Measurements from ENCODE around the gene PRR22. TPM values are rescaled to one million over a fixed set of nuclear protein-coding genes. Genes with fewer than 3 reads are reported as not detected.

PRR22 gene
- total RNA-seq, 1 experiment from 2014 or later, result 3.1 TPM

GRCh38 chr19:5820785-5821184 is 36.2 kb upstream of the PRR22 start:
- no peak for DNase-seq (ENCODE audit: low read depth, low spot score)
- in situ Hi-C loops (cut with HindIII; ENCODE audit: low pct_unique_long_range_greater_than_20kb, low sequenced_read_pairs), result no loop called here

DNA sequence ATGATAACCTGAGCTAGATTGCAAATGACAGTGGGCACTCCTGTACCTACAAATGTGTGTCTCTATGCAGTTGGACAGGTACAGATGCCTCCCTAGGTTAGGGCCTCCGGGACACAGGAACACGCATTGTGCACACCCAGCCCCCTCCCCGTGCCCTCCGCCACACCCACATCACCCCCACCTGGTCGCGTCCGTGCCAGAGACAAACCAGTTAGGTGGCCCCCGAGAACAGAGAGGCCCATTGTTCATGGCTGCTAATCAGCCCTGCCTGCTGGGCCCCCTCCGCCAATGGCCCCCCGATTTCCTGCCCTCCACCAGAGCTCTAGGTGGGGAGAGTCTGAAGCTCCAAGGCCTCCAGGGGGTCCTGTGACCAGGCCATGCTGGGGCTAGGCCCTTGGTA is 34.0 kb upstream of the PRR22 start:
- DNase-seq (ENCODE audit: low read depth, low spot score), result no peak
- in situ Hi-C loops (cut with HindIII; ENCODE audit: low pct_unique_long_range_greater_than_20kb, low sequenced_read_pairs), result no loop called here

DNA sequence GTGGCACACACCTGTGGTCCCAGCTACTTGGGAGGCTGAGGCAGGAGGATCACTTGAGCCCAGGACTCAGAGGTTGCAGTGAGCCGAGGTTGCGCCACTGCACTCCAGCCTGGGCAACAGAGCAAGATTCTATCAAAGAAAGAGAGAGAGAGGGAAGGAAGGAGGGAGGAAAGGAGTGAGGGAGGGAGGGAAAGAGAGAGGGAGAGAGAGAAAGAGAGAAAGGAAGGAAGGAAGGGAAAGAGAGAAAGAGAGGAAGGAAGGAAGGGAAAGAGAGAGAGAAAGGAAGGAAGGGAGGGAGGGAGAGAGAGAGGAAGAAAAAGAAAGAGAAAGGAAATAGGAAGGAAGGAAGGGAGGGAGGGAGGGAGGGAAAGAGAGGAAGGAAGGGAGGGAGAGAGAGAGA is 32.7 kb upstream of the PRR22 start:
- DNase-seq (ENCODE audit: low read depth, low spot score), result no peak
- in situ Hi-C loops (cut with HindIII; ENCODE audit: low pct_unique_long_range_greater_than_20kb, low sequenced_read_pairs), result no loop called here

GRCh38 chr19:5814852-5815246 is 30.3 kb upstream of the PRR22 start:
- DNase-seq (ENCODE audit: low read depth, low spot score), result no peak
- in situ Hi-C loops (cut with HindIII; ENCODE audit: low pct_unique_long_range_greater_than_20kb, low sequenced_read_pairs), result no loop called here

- DNase-seq (ENCODE audit: low read depth, low spot score), result no peak
- in situ Hi-C loops (cut with HindIII; ENCODE audit: low pct_unique_long_range_greater_than_20kb, low sequenced_read_pairs), result no loop called here
Measured at GRCh38 chr19:5814123-5814851, 29.7 kb upstream of the PRR22 start.

DNA sequence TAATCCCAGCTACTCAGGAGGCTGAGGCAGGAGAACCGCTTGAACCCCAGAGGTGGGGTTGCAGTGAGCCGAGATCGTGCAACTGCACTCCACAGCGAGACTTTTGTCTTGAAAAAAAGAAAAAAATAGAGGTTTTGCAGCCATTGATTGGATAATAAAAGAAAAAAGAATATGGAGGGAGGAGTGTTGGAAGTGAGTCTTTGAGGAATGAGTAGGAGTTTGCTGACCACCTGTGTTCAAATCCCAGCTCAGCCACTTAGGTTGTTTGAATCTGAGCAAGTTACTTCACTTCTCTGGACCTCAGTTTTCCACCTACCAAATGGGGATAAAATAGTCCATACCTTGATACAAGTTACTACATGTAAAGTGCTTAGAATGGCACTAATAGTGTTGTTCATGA is 26.6 kb upstream of the PRR22 start:
- DNase-seq (ENCODE audit: low read depth, low spot score), result no peak
- in situ Hi-C loops (cut with HindIII; ENCODE audit: low pct_unique_long_range_greater_than_20kb, low sequenced_read_pairs), result no loop called here

DNA sequence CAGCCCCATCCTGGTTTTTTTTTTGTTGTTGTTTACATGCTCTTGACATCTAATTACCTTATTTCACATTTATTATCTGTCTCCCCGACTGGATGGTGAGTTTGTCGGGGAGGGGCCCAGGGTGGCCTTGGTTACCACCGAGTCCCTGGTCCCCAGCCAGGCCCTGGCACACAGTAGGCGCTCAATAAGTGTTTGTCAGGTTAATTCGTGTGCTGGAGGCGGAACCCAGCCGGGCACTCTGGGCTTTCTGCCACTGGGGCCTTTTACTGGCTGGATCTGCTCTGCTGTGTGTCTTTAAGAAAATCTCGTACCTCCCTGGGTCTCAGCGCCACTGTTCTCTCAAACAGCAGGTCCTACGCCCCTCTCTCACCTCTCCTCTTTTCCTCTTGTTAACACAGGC is 24.9 kb upstream of the PRR22 start:
- in situ Hi-C loops (cut with HindIII; ENCODE audit: low pct_unique_long_range_greater_than_20kb, low sequenced_read_pairs), result no loop called here
- DNase-seq (ENCODE audit: low read depth, low spot score), result no peak

GRCh38 chr19:5809053-5809452 is 24.5 kb upstream of the PRR22 start:
- DNase-seq (ENCODE audit: low read depth, low spot score), result no peak
- in situ Hi-C loops (cut with HindIII; ENCODE audit: low pct_unique_long_range_greater_than_20kb, low sequenced_read_pairs), result no loop called here

- DNase-seq (ENCODE audit: low read depth, low spot score), result no peak
- in situ Hi-C loops (cut with HindIII; ENCODE audit: low pct_unique_long_range_greater_than_20kb, low sequenced_read_pairs), result no loop called here
Measured at GRCh38 chr19:5808120-5808816, 23.7 kb upstream of the PRR22 start.

DNA sequence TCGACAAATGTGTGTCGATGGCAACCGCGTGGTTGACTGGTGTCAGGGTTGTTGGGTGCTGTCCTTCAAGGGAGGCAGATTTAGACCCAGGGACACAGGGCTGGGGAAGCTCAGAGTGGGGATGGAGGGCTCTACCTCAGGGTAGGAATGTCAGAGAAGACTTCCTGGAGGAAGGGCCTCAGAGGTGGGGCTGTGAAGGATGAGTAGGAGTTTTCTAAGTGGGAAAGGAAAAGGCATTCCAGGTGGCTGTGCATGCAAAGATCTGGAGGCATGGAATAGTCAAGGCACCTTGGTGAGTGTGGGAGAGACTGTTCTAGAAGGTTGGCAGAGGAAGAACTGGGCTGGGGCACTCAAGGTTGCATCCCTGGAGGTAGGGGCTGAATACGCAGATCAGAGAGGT is 22.4 kb upstream of the PRR22 start:
- in situ Hi-C loops (cut with HindIII; ENCODE audit: low pct_unique_long_range_greater_than_20kb, low sequenced_read_pairs), result no loop called here

DNA sequence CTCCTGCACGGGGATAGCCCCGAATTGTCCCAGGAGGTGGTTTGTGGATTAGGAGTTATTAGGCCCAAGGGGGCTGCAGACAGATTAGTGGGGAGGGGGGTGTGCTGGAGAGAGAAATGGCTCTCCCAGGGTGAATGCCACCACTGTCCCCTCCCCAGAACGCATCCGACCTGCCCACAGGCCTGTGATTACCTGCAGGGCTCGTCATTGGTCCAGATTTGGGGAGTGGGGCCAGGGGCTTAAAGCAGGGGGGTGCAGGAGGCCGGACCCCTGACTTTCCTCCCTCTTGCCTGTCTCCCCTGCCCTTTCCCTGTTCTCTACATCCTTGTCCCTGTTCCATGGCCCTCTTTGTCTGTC is 21.6 kb upstream of the PRR22 start:
- DNase-seq (ENCODE audit: low read depth, low spot score), result no peak
- in situ Hi-C loops (cut with HindIII; ENCODE audit: low pct_unique_long_range_greater_than_20kb, low sequenced_read_pairs), result no loop called here

More for the DNA sequence above, 22.4 kb upstream of the PRR22 start:
- no peak for DNase-seq (ENCODE audit: low read depth, low spot score)

DNA sequence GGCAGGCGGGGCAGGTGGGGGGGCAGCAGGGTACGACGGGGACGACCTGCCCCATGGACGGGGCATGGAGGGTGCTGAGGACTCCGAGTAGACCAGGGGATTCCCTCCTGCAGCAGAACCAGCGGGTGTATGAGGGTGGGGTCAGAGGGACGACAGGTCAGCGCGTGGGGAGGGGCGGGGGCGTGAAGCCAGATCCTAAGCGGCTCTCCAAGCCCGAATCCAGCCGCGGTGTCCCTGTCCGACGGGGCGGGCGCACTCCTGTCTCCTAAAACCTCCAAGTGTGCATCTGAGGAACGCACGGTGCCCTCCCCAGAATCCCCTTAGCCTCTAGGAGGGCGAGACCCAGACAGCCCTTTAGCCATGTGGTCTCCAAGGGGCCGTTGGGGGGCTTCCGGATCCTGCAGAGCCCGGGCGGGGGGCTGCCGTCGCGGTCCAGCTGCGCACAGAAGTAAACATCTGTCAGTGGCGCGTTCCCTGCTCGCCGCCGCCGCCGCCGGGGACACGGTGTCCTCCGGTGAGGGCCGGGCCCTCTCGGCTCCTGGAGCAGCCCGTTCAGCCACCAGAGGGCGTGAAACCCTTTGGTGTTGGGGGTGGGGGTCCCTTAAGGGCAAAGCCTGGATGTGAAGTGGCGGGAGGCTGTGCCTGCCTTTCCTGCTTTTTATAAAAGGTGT is 21.1 kb upstream of the PRR22 start:
- in situ Hi-C loops (cut with HindIII; ENCODE audit: low pct_unique_long_range_greater_than_20kb, low sequenced_read_pairs), result no loop called here

DNA sequence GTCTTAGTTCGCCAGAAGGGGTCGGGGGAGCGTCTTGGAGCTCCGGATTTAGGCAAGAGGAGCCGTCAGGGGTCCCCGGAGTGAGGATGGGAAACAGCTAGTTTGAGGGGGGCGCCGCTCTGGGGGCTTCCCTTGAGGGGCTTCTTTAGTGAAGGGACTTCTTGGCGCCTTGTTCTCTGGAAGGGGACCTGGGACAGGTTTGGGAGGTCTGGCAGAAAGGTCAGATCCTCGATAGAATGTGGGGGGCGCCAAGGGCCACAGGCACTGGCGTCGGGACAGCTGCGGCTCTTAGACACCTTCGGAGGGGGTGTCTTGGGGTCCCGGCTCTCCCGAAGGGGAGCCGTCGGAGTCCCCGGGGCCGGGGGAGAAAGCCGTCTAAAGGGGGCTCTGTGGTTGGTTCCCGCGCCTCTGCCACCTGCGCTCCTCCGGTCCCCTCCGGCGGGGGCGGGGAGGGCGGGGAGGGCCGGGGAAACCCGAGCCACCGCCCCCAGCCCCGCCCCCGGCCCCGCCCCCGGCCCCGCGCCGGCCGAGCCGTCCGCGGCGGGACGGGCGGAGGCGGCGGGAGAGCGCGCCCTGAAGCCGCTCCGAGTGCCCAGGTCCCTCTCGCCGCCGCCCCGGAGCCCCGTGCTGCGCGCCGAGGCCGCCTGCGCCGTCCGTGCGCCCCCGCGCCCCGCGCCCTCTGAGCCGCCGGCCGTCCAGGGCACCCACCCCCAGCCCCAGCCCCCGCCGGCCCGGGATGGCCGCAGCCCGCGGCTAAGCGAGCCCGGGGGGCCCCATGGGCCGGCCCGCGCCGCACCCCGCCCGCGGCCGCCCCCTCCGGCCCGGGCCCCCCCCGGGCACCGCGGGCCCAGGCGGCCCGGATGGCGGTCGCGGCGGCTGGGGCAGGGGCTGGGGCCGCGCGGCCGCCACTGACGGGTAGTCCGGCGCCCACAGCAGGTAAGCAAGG is 20.2 kb upstream of the PRR22 start, which contains the start of gene NRTN:
TSS of gene NRTN (plus strand) at position 552 of the 946 bp plus-strand sequence. CDS start 19,099 bp downstream, outside the sequence.
- DNase-seq (ENCODE audit: low read depth, low spot score), result peak; percentile 29
- in situ Hi-C loops (cut with HindIII; ENCODE audit: low pct_unique_long_range_greater_than_20kb, low sequenced_read_pairs), result no loop called here

More for the DNA sequence above, 21.1 kb upstream of the PRR22 start:
- DNase-seq (ENCODE audit: low read depth, low spot score), result peak; percentile 63

DNA sequence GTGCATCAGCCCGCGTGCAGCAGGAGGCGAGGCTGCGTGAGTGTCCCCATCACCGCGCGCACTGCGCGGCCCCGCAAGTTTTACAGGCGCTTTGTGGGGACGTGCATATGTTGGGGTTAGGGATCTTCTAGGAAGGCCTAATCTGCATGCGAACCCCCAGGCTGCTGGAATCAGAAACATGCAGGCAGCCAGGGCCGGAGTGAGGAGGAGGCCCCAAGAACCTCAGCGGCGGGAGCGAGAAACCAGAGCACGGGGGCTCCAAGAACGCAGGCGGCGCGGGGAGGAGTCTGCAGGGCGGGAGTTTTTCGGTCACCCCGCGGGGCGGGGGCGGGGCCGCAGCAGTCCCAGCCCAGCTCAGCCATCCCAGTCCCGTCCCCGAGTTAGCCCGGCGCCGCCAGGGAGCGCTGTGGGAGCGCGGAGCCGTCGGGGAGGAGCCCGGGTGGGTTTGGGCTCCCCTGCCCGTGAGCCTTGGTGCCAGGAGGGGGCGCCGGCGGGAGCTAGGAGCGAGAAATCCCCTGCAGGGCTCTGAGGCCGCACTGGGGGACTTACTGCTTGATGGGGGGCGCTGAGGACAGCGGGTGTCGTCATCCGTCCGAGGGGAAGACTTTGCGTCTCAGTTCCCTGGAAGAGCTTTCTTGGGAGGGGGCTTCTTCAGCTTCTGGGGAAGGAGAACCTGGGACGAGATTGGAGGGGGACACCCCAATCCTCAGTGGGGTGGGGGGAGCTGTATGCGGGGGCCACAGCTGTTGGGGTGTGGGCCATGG is 19.4 kb upstream of the PRR22 start:
- DNase-seq (ENCODE audit: low read depth, low spot score), result peak; percentile 87
- in situ Hi-C loops (cut with HindIII; ENCODE audit: low pct_unique_long_range_greater_than_20kb, low sequenced_read_pairs), result no loop called here

DNA sequence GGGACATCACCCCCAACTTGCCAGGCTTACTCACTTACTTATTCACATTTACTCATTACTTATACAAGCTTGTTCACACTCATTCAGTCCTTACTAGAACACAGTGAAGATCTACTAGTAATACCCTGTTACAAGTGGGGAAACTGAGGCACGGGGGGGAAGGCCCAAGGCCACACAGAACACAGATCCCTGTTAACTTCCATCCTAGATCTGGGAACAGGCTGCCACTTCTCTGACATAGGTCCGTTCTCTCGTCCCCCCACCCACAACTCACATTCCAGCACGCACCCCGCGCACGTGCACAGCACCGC is 18.9 kb upstream of the PRR22 start:
- in situ Hi-C loops (cut with HindIII; ENCODE audit: low pct_unique_long_range_greater_than_20kb, low sequenced_read_pairs), result no loop called here
- no peak for DNase-seq (ENCODE audit: low read depth, low spot score)

GRCh38 chr19:5801796-5802619 is 17.5 kb upstream of the PRR22 start:
- in situ Hi-C loops (cut with HindIII; ENCODE audit: low pct_unique_long_range_greater_than_20kb, low sequenced_read_pairs), result no loop called here
- DNase-seq (ENCODE audit: low read depth, low spot score), result peak; percentile 52

Data from SK-MEL-5 (cell line).